ENCODE results near the gene FCN1.

The FCN1 gene

GRCh38 chr9:134867917-134868750, 49.6 kb downstream of the FCN1 start:
- no peak for TF ChIP-seq ZC3H10 (CRISPR knock-in tag; IDR thresholded peaks at IDR 0.05)
- TF ChIP-seq BACH2 (CRISPR knock-in tag; IDR thresholded peaks at IDR 0.05; ENCODE audit: borderline replicate concordance), result no peak
- TF ChIP-seq RARB (CRISPR knock-in tag; IDR thresholded peaks at IDR 0.05), result no peak
- TF ChIP-seq TOX (CRISPR knock-in tag; IDR thresholded peaks at IDR 0.05; ENCODE audit: borderline replicate concordance), result no peak
- TF ChIP-seq SNAI2 (CRISPR knock-in tag; IDR thresholded peaks at IDR 0.05), result no peak
- TF ChIP-seq ARNTL (CRISPR knock-in tag; IDR thresholded peaks at IDR 0.05; ENCODE audit: borderline replicate concordance, low read depth), result no peak
- ATAC-seq, result no peak

- ATAC-seq, result no peak
These were observed 52.9 kb downstream of the FCN1 start for GRCh38 chr9:134864821-134865190.

GRCh38 chr9:134863941-134864820, 53.5 kb downstream of the FCN1 start:
- no peak for ATAC-seq
- TF ChIP-seq TOX (CRISPR knock-in tag; IDR thresholded peaks at IDR 0.05; ENCODE audit: borderline replicate concordance), result no peak
- no peak for TF ChIP-seq ZFP30 (CRISPR knock-in tag; IDR thresholded peaks at IDR 0.05)
- TF ChIP-seq OSR1 (CRISPR knock-in tag; IDR thresholded peaks at IDR 0.05), result no peak
- no peak for TF ChIP-seq TSHZ2 (CRISPR knock-in tag; IDR thresholded peaks at IDR 0.05)
- TF ChIP-seq BACH2 (CRISPR knock-in tag; IDR thresholded peaks at IDR 0.05; ENCODE audit: borderline replicate concordance), result no peak
- TF ChIP-seq ARNTL (CRISPR knock-in tag; IDR thresholded peaks at IDR 0.05; ENCODE audit: borderline replicate concordance, low read depth), result no peak
- TF ChIP-seq ZNF565 (CRISPR knock-in tag; conservative IDR thresholded peaks at IDR 0.05; ENCODE audit: low read depth), result no peak
- no peak for TF ChIP-seq CSRNP3 (CRISPR knock-in tag; IDR thresholded peaks at IDR 0.05)
- TF ChIP-seq SNAI2 (CRISPR knock-in tag; IDR thresholded peaks at IDR 0.05), result no peak
- no peak for TF ChIP-seq ZC3H10 (CRISPR knock-in tag; IDR thresholded peaks at IDR 0.05)
- TF ChIP-seq TCF4 (CRISPR knock-in tag; IDR thresholded peaks at IDR 0.05; ENCODE audit: borderline replicate concordance), result no peak
- TF ChIP-seq GLIS3 (CRISPR knock-in tag; IDR thresholded peaks at IDR 0.05), result no peak

More at GRCh38 chr9:134864821-134865190, 52.9 kb downstream of the FCN1 start:
- no peak for TF ChIP-seq TSHZ2 (CRISPR knock-in tag; IDR thresholded peaks at IDR 0.05)
- TF ChIP-seq TOX (CRISPR knock-in tag; IDR thresholded peaks at IDR 0.05; ENCODE audit: borderline replicate concordance), result no peak
- TF ChIP-seq ISL1 (CRISPR knock-in tag; IDR thresholded peaks at IDR 0.05), result no peak
- no peak for TF ChIP-seq PATZ1 (CRISPR knock-in tag; IDR thresholded peaks at IDR 0.05; ENCODE audit: borderline replicate concordance)
- no peak for TF ChIP-seq ESRRG (CRISPR knock-in tag; IDR thresholded peaks at IDR 0.05)
- no peak for TF ChIP-seq RARB (CRISPR knock-in tag; IDR thresholded peaks at IDR 0.05)
- no peak for TF ChIP-seq ZNF70 (CRISPR knock-in tag; IDR thresholded peaks at IDR 0.05)
- TF ChIP-seq PPARA (CRISPR knock-in tag; IDR thresholded peaks at IDR 0.05; ENCODE audit: borderline replicate concordance), result no peak
- TF ChIP-seq TCF4 (CRISPR knock-in tag; IDR thresholded peaks at IDR 0.05; ENCODE audit: borderline replicate concordance), result no peak
- TF ChIP-seq CREB5 (CRISPR knock-in tag; IDR thresholded peaks at IDR 0.05; ENCODE audit: low read depth), result no peak
- TF ChIP-seq ZC3H10 (CRISPR knock-in tag; IDR thresholded peaks at IDR 0.05), result no peak

Measured in SK-N-SH treated with all-trans-retinoic acid at 6 μM for 48 hours (cell line).